Activated CD4-positive, alpha-beta T cell treated with anti-CD3 and anti-CD28 coated beads for 48 hours (primary cell): ENCODE results near the gene CLBA1.

Experiments
- DNase-seq: peaks from one replicate; pipeline ENCODE4 v3.0.0-alpha.2; 2020

CLBA1 gene

GRCh38 chr14:104980611-104981531 is 4.7 kb upstream of the CLBA1 start:
- DNase-seq = no peak

- DNase-seq = no peak
Measured at GRCh38 chr14:104981699-104982541, 3.7 kb upstream of the CLBA1 start.

- no peak for DNase-seq
Measured at GRCh38 chr14:104982548-104983230, 2.9 kb upstream of the CLBA1 start.

GRCh38 chr14:104983231-104983721 is 2.3 kb upstream of the CLBA1 start:
- no peak for DNase-seq

- no peak for DNase-seq
Measured at GRCh38 chr14:104984056-104984894, 1.3 kb upstream of the CLBA1 start.

GRCh38 chr14:104986487-104987164 is 1.0 kb downstream of the CLBA1 start:
- no peak for DNase-seq

GRCh38 chr14:104989236-104989950 is 3.8 kb downstream of the CLBA1 start:
- DNase-seq = no peak

- DNase-seq = no peak
Measured at GRCh38 chr14:104989951-104990303, 4.3 kb downstream of the CLBA1 start.

- no peak for DNase-seq
Measured at GRCh38 chr14:104991896-104992230, 6.3 kb downstream of the CLBA1 start.

- no peak for DNase-seq
Measured at GRCh38 chr14:104992501-104992900, 6.9 kb downstream of the CLBA1 start.

GRCh38 chr14:104993306-104993705 is 7.7 kb downstream of the CLBA1 start:
- no peak for DNase-seq

- no peak for DNase-seq
Measured at GRCh38 chr14:104993808-104994591, 8.4 kb downstream of the CLBA1 start.

- DNase-seq = no peak
Measured at GRCh38 chr14:104994978-104995377, 9.4 kb downstream of the CLBA1 start.

- no peak for DNase-seq
Measured at GRCh38 chr14:104996032-104996431, 10.4 kb downstream of the CLBA1 start.

- DNase-seq = no peak
Measured at GRCh38 chr14:104996483-104996882, 10.9 kb downstream of the CLBA1 start.

GRCh38 chr14:104998801-104999200 is 13.2 kb downstream of the CLBA1 start:
- no peak for DNase-seq

- DNase-seq = no peak
Measured at GRCh38 chr14:104999361-104999760, 13.8 kb downstream of the CLBA1 start.

- no peak for DNase-seq
Measured at GRCh38 chr14:105005329-105005928, 19.8 kb downstream of the CLBA1 start.

GRCh38 chr14:105005929-105006830 is 20.6 kb downstream of the CLBA1 start:
- DNase-seq = no peak
